ENCODE measurements around the gene AADAC.

- TF ChIP-seq, protein P1, sequence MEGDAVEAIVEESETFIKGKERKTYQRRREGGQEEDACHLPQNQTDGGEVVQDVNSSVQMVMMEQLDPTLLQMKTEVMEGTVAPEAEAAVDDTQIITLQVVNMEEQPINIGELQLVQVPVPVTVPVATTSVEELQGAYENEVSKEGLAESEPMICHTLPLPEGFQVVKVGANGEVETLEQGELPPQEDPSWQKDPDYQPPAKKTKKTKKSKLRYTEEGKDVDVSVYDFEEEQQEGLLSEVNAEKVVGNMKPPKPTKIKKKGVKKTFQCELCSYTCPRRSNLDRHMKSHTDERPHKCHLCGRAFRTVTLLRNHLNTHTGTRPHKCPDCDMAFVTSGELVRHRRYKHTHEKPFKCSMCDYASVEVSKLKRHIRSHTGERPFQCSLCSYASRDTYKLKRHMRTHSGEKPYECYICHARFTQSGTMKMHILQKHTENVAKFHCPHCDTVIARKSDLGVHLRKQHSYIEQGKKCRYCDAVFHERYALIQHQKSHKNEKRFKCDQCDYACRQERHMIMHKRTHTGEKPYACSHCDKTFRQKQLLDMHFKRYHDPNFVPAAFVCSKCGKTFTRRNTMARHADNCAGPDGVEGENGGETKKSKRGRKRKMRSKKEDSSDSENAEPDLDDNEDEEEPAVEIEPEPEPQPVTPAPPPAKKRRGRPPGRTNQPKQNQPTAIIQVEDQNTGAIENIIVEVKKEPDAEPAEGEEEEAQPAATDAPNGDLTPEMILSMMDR (IDR thresholded peaks at IDR 0.05) = no peak
- no peak for TF ChIP-seq POLR2A (IDR thresholded peaks at IDR 0.05)
Observed at GRCh38 chr3:151845306-151845905, 31.5 kb downstream of the AADAC start.
